ENCODE data around the gene UFM1. TPM values are rescaled to one million over a fixed set of nuclear protein-coding genes. Genes with fewer than 3 reads are reported as not detected.

Gene UFM1
- total RNA-seq, 1 experiment from 2014 or later: 42.9 TPM

- DNase-seq (ENCODE audit: low spot score): no peak
- in situ Hi-C loops (cut with HindIII; ENCODE audit: low sequenced_read_pairs): no loop called here
Measured at GRCh38 chr13:38401276-38401675, 51.6 kb downstream of the UFM1 start.

DNA sequence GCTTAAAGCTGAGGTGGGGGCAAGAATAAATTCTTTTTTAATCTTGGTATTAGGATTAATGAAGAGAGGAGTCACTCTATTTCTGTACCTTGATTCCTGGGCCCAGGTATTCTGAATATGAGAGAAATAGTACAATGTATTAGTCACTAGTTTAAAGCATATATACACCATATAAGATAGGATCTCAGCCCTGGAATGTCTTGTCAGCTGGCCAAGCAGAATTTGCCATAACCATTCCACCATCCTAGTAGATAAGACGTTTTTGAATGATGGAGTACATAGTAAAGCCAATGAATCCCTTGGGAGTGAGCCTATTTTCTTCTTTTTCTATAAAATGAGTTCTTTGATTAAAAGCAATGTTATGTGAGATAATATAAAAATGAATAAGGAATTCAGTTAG, 55.6 kb downstream of the UFM1 start:
- DNase-seq (ENCODE audit: low spot score): no peak

DNA sequence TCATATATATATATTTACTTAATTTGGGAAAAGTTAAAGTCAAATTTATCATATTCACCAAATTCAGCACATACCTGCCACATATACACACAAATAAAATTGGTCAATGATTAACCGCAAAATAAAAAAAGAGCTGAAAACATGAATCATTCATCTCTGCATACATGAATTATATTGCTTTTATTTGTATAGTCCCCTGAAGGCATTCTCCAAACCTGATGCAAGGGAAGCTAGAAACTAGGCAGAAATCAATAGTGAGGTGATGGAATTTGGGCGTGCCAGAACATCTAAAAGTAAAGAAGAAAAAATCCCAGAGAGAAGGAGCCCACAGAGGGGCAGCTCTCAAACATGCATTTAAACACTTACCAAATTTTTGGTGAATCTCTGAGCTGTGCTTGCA, 60.1 kb downstream of the UFM1 start:
- in situ Hi-C loops (cut with HindIII; ENCODE audit: low sequenced_read_pairs): no loop called here
- no peak for DNase-seq (ENCODE audit: low spot score)

More for the DNA sequence above, 55.6 kb downstream of the UFM1 start:
- in situ Hi-C loops (cut with HindIII; ENCODE audit: low sequenced_read_pairs): no loop called here

DNA sequence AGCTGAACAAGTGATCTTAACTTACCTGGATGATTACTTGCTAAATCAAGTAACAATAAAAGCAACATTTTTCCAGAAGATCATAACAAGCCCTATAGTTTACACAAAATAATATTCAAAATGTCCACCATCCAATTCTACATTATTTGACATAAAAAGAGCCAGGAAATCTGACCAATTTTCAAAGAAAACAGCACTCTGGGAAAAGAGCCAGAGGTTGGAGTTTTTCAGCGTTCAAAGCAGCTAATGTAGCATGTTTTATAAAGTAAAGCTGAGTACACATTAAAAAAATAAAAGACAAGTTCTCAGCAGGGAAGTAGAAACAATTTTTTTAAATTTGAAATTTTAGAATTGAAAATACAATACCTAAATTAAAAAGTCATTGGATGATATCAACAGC, 62.6 kb downstream of the UFM1 start:
- no peak for DNase-seq (ENCODE audit: low spot score)
- in situ Hi-C loops (cut with HindIII; ENCODE audit: low sequenced_read_pairs): no loop called here
